DOHH2 (cell line): ENCODE results near the gene WWOX.

ENCODE experiments used
- H3F3A ChIP-seq: fragments of 200-600 bp; sonication (generic), shearing (Covaris generic); 2 replicates; pipeline ENCODE4 v1.6.0; 2016; ENCODE audit warnings: antibody characterized with exemption, mild to moderate bottlenecking; ENCODE audit not compliant: control insufficient read depth, insufficient read depth
- H3K27ac ChIP-seq: fragments of 200-600 bp; sonication (generic); 2 replicates; pipeline ENCODE4 v1.5.1; 2014; ENCODE audit warnings: low read depth, mild to moderate bottlenecking, low read length, moderate library complexity
- H3K27me3 ChIP-seq: fragments of 200-600 bp; sonication (generic); 2 replicates; pipeline ENCODE4 v1.6.1; 2014; ENCODE audit warnings: mild to moderate bottlenecking, low read length, mixed read lengths; ENCODE audit not compliant: control insufficient read depth
- H3K36me3 ChIP-seq: fragments of 200-600 bp; sonication (generic); 2 replicates; pipeline ENCODE4 v1.6.1; 2014; ENCODE audit warnings: mild to moderate bottlenecking, low read length, moderate library complexity, mixed read lengths; ENCODE audit not compliant: control insufficient read depth
- H3K4me1 ChIP-seq: fragments of 200-600 bp; sonication (generic); 2 replicates; pipeline ENCODE4 v1.6.1; 2014; ENCODE audit warnings: mild to moderate bottlenecking, low read length, mixed read lengths; ENCODE audit not compliant: control insufficient read depth
- H3K4me2 ChIP-seq: fragments of 200-600 bp; sonication (generic); 2 replicates; pipeline ENCODE4 v1.6.0; 2014; ENCODE audit warnings: mild to moderate bottlenecking, low read length, moderate library complexity
- H3K4me3 ChIP-seq: fragments of 200-600 bp; sonication (generic); 2 replicates; pipeline ENCODE4 v1.5.1; 2014; ENCODE audit warnings: mild to moderate bottlenecking, low read length, mixed read lengths
- H3K79me2 ChIP-seq: fragments of 200-600 bp; sonication (generic); 2 replicates; pipeline ENCODE4 v1.6.1; 2014; ENCODE audit warnings: mild to moderate bottlenecking, low read length, mixed read lengths; ENCODE audit not compliant: control insufficient read depth
- H3K9me2 ChIP-seq: fragments of 200-600 bp; sonication (generic); replicated peaks from 2 replicates; pipeline ENCODE4 v1.6.1; 2014; ENCODE audit warnings: mild to moderate bottlenecking, low read length, mixed read lengths; ENCODE audit not compliant: control insufficient read depth
- H3K9me3 ChIP-seq: fragments of 200-600 bp; sonication (generic); 2 replicates; pipeline ENCODE4 v1.6.1; 2014; ENCODE audit warnings: antibody characterized with exemption, low read length, mixed read lengths; ENCODE audit not compliant: control insufficient read depth, insufficient read depth
- H4K20me1 ChIP-seq: fragments of 200-600 bp; sonication (generic); 2 replicates; pipeline ENCODE4 v1.6.0; 2014; ENCODE audit warnings: low read depth, mild to moderate bottlenecking, antibody characterized with exemption, low read length, moderate library complexity; ENCODE audit not compliant: control insufficient read depth, insufficient read depth
- CTCF ChIP-seq: fragments of 200-600 bp; sonication (generic); IDR thresholded peaks from one replicate; pipeline ENCODE4 v1.5.1; 2014; ENCODE audit warnings: antibody characterized with exemption, mild to moderate bottlenecking, low read depth, low read length; ENCODE audit not compliant: poor library complexity, severe bottlenecking
- EZH2phosphoT487 ChIP-seq: fragments of 200-600 bp; sonication (generic); IDR thresholded peaks from 2 replicates; pipeline ENCODE4 v1.6.1; 2017; ENCODE audit warnings: borderline replicate concordance, mild to moderate bottlenecking, antibody characterized with exemption, low read length, moderate library complexity, mixed read lengths

WWOX gene

GRCh38 chr16:78275420-78275819 lies 176.0 kb downstream of the WWOX start:
- Histone ChIP-seq H3K36me3 (no peaks in the 10 kb centered on the region), H3K9me2 (no peaks in the 10 kb centered on the region), H3F3A (no peaks in the 10 kb centered on the region), H3K27me3 (no peaks in the 10 kb centered on the region), H3K9me3 (no peaks in the 10 kb centered on the region), H3K4me2 (no peak overlapping the region), H4K20me1 (no peaks in the 10 kb centered on the region), H3K4me1 (no peaks in the 10 kb centered on the region), H3K79me2 (no peaks in the 10 kb centered on the region), H3K27ac (no peak overlapping the region), H3K4me3 (no peak overlapping the region)
- TF ChIP-seq CTCF: no peak
- TF ChIP-seq EZH2phosphoT487: no peak

- H3K27me3 ChIP-seq: no peaks in the 10 kb centered on the region
- no peak overlapping the region for H3K27ac ChIP-seq
- no peaks in the 10 kb centered on the region for H3K79me2 ChIP-seq
- no peak overlapping the region for H3K4me3 ChIP-seq
- no peaks in the 10 kb centered on the region for H3K9me3 ChIP-seq
- no peak overlapping the region for H3K4me2 ChIP-seq
- H3F3A ChIP-seq: no peaks in the 10 kb centered on the region
- no peaks in the 10 kb centered on the region for H3K36me3 ChIP-seq
- TF ChIP-seq CTCF (no peak), EZH2phosphoT487 (no peak)
- no peaks in the 10 kb centered on the region for H4K20me1 ChIP-seq
- no peaks in the 10 kb centered on the region for H3K9me2 ChIP-seq
- no peaks in the 10 kb centered on the region for H3K4me1 ChIP-seq
These were observed 178.0 kb downstream of the WWOX start for GRCh38 chr16:78277321-78278055.

- H3K4me1 ChIP-seq: no peaks in the 10 kb centered on the region
- no peaks in the 10 kb centered on the region for H3K9me2 ChIP-seq
- no peaks in the 10 kb centered on the region for H3K36me3 ChIP-seq
- H3K4me2 ChIP-seq: no peak overlapping the region
- no peaks in the 10 kb centered on the region for H3K79me2 ChIP-seq
- TF ChIP-seq EZH2phosphoT487 (no peak), CTCF (no peak)
- no peaks in the 10 kb centered on the region for H3F3A ChIP-seq
- no peaks in the 10 kb centered on the region for H3K9me3 ChIP-seq
- no peaks in the 10 kb centered on the region for H4K20me1 ChIP-seq
- no peaks in the 10 kb centered on the region for H3K27me3 ChIP-seq
- no peak overlapping the region for H3K27ac ChIP-seq
- no peak overlapping the region for H3K4me3 ChIP-seq
These were observed 178.6 kb downstream of the WWOX start for GRCh38 chr16:78278056-78278450.
